ENCODE results near the gene TMEM138. TPM values are rescaled to one million over a fixed set of nuclear protein-coding genes. Genes with fewer than 3 reads are reported as not detected.
A peak's percentile ranks its signal among the peaks of the same experiment; 100 is the strongest.

TMEM138 gene
- total RNA-seq, 2 experiments from 2014 or later = 59.2 to 60.9 TPM

DNA sequence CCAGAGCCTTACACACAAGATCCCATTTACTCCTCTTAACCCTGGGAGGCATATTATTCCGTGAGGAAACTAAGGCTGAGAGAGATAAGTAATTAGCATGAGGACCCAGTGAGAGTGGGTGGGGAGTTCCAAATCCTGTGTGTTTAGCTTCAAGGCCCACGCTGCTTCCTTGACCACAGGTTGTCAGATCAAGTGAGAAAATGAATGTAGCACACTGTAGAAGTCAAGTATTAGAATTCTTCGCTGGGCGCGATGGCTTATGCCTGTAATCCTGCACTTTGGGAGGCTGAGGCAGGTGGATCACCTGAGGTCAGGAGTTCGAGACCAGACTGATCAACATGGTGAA lies 4.3 kb upstream of the TMEM138 start:
- TF ChIP-seq, protein P1, sequence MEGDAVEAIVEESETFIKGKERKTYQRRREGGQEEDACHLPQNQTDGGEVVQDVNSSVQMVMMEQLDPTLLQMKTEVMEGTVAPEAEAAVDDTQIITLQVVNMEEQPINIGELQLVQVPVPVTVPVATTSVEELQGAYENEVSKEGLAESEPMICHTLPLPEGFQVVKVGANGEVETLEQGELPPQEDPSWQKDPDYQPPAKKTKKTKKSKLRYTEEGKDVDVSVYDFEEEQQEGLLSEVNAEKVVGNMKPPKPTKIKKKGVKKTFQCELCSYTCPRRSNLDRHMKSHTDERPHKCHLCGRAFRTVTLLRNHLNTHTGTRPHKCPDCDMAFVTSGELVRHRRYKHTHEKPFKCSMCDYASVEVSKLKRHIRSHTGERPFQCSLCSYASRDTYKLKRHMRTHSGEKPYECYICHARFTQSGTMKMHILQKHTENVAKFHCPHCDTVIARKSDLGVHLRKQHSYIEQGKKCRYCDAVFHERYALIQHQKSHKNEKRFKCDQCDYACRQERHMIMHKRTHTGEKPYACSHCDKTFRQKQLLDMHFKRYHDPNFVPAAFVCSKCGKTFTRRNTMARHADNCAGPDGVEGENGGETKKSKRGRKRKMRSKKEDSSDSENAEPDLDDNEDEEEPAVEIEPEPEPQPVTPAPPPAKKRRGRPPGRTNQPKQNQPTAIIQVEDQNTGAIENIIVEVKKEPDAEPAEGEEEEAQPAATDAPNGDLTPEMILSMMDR (IDR thresholded peaks at IDR 0.05) = no peak
- Histone ChIP-seq H3K27ac (ENCODE audit: low read depth in 1 of 2, low read length in 2 of 2) (no peak overlapping the region), H3K9me3 (ENCODE audit: control insufficient read depth in 1 of 2, insufficient read depth in 1 of 2, low read length in 2 of 2) (no peaks in the 10 kb centered on the region), H3K4me3 (ENCODE audit: low read length) (no peak overlapping the region), H3K36me3 (ENCODE audit: insufficient read depth, low read length) (peaks cover 15% of the 10 kb centered on the region), H3K27me3 (ENCODE audit: control insufficient read depth in 1 of 2, insufficient read depth in 2 of 2, low read length in 2 of 2) (no peaks in the 10 kb centered on the region), H3K4me1 (ENCODE audit: insufficient read depth, low read length) (peaks cover 32% of the 10 kb centered on the region)
- H3K27ac Mint-ChIP-seq = no peak overlapping the region
- no peaks in the 10 kb centered on the region for H3K9me3 Mint-ChIP-seq
- POLR2A ChIA-PET = interaction anchor here (2.6 kb wide), 1 partner anchor 22 kb away, joined by 7 read pairs; no protein-coding TSS in a partner anchor
- no peaks in the 10 kb centered on the region for H3K27me3 Mint-ChIP-seq
- H3K4me3 Mint-ChIP-seq = peak overlapping the region; percentile 59
- H3K4me1 Mint-ChIP-seq (ENCODE audit: low read depth) = peaks cover 31% of the 10 kb centered on the region
- DNase-seq (no peak), ATAC-seq (ENCODE audit: poor library complexity) (no peak)
- CTCF ChIA-PET = interaction anchor here (0.7 kb wide), 1 partner anchor 22 kb away, joined by 4 read pairs; no protein-coding TSS in a partner anchor
- intact Hi-C loops (cut with DNase I, micrococcal nuclease) = no loop called here
- peaks cover 38% of the 10 kb centered on the region for H3K36me3 Mint-ChIP-seq (ENCODE audit: low read depth)

DNA sequence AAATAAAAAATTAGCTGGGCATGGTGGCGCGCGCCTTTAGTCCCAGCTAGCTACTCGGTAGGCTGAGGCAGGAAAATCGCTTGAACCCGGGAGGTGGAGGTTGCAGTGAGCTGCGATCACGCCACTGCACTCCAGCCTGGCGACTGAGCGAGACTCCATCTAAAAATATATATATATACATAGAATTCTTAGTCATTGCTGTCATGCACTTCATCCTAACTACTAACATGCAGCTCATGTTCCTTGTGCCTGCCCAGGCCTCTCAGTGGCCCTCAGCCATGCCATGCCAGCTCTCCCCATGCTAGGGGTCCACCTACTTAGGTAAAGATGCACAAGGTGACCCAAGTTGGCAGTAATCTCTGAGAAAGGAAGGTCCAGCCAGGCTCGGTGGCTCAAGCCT lies 3.6 kb upstream of the TMEM138 start:
- no peaks in the 10 kb centered on the region for H3K9me3 ChIP-seq (ENCODE audit: control insufficient read depth in 1 of 2, insufficient read depth in 1 of 2, low read length in 2 of 2)
- DNase-seq (no peak), ATAC-seq (ENCODE audit: poor library complexity) (no peak)
- POLR2A ChIA-PET = interaction anchor here (2.6 kb wide), 1 partner anchor 23 kb away, joined by 7 read pairs; no protein-coding TSS in a partner anchor
- peaks cover 8% of the 10 kb centered on the region for H3K36me3 ChIP-seq (ENCODE audit: insufficient read depth, low read length)
- H3K4me3 ChIP-seq (ENCODE audit: low read length) = no peak overlapping the region
- peaks cover 39% of the 10 kb centered on the region for H3K4me1 ChIP-seq (ENCODE audit: insufficient read depth, low read length)
- no peak overlapping the region for H3K27ac ChIP-seq (ENCODE audit: low read depth in 1 of 2, low read length in 2 of 2)
- TF ChIP-seq, protein P1 (IDR thresholded peaks at IDR 0.05) = no peak
- no peak overlapping the region for H3K27ac Mint-ChIP-seq
- peaks cover 35% of the 10 kb centered on the region for H3K36me3 Mint-ChIP-seq (ENCODE audit: low read depth)
- H3K9me3 Mint-ChIP-seq = no peaks in the 10 kb centered on the region
- no peak overlapping the region for H3K4me3 Mint-ChIP-seq
- no peaks in the 10 kb centered on the region for H3K27me3 Mint-ChIP-seq
- CTCF ChIA-PET = interaction anchor here (5.0 to 5.1 kb wide), 2 partner anchors 22 to 27 kb away, joined by 29 to 47 read pairs; no protein-coding TSS in a partner anchor
- H3K27me3 ChIP-seq (ENCODE audit: control insufficient read depth in 1 of 2, insufficient read depth in 2 of 2, low read length in 2 of 2) = no peaks in the 10 kb centered on the region
- peaks cover 38% of the 10 kb centered on the region for H3K4me1 Mint-ChIP-seq (ENCODE audit: low read depth)
- intact Hi-C loops (cut with DNase I, micrococcal nuclease) = no loop called here

GRCh38 chr11:61359516-61359915 lies 2.7 kb upstream of the TMEM138 start:
- peak overlapping the region; percentile 51 for H3K4me3 Mint-ChIP-seq
- Histone ChIP-seq H3K27me3 (ENCODE audit: control insufficient read depth in 1 of 2, insufficient read depth in 2 of 2, low read length in 2 of 2) (no peaks in the 10 kb centered on the region), H3K4me1 (ENCODE audit: insufficient read depth, low read length) (peaks cover 40% of the 10 kb centered on the region), H3K4me3 (ENCODE audit: low read length) (no peak overlapping the region), H3K9me3 (ENCODE audit: control insufficient read depth in 1 of 2, insufficient read depth in 1 of 2, low read length in 2 of 2) (no peaks in the 10 kb centered on the region), H3K27ac (ENCODE audit: low read depth in 1 of 2, low read length in 2 of 2) (no peak overlapping the region), H3K36me3 (ENCODE audit: insufficient read depth, low read length) (peaks cover 11% of the 10 kb centered on the region)
- no peaks in the 10 kb centered on the region for H3K27me3 Mint-ChIP-seq
- intact Hi-C loops (cut with DNase I, micrococcal nuclease) = no loop called here
- TF ChIP-seq, protein P1 (IDR thresholded peaks at IDR 0.05) = no peak
- no peak for DNase-seq
- no peak for ATAC-seq (ENCODE audit: poor library complexity)
- H3K27ac Mint-ChIP-seq = peak overlapping the region; percentile 70
- CTCF ChIA-PET = interaction anchor here (1.3 to 5.1 kb wide), 3 partner anchors 23 to 34 kb away, joined by 4 to 47 read pairs (median 29); no protein-coding TSS in a partner anchor
- no peaks in the 10 kb centered on the region for H3K9me3 Mint-ChIP-seq
- POLR2A ChIA-PET = no interaction called here
- H3K4me1 Mint-ChIP-seq (ENCODE audit: low read depth) = peaks cover 42% of the 10 kb centered on the region
- H3K36me3 Mint-ChIP-seq (ENCODE audit: low read depth) = peaks cover 38% of the 10 kb centered on the region
